ENCODE measurements around the gene NUMA1.
A peak's percentile ranks its signal among the peaks of the same experiment; 100 is the strongest.

The NUMA1 gene

DNA sequence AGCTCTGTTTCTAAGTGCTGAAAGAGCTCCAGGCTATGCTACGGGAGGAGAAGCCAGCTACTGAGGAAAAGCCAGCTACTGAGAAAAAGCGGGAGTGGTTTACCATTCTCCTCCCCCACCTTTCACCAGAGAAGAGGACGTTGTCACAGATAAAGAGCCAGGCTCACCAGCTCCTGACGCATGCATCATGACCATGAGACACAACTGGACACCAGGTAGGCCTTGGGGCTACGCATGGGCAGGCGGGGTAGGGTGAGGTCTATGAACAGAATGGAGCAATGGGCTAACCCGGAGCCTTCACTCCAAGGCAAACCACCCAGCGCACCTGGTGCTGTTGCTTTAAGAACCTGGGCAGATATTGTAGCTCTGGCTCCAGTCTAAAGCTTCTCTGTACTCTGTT, 80.5 kb downstream of the NUMA1 start:
- DNase-seq: no peak

GRCh38 chr11:71999362-71999761, 81.0 kb downstream of the NUMA1 start:
- DNase-seq: no peak

DNA sequence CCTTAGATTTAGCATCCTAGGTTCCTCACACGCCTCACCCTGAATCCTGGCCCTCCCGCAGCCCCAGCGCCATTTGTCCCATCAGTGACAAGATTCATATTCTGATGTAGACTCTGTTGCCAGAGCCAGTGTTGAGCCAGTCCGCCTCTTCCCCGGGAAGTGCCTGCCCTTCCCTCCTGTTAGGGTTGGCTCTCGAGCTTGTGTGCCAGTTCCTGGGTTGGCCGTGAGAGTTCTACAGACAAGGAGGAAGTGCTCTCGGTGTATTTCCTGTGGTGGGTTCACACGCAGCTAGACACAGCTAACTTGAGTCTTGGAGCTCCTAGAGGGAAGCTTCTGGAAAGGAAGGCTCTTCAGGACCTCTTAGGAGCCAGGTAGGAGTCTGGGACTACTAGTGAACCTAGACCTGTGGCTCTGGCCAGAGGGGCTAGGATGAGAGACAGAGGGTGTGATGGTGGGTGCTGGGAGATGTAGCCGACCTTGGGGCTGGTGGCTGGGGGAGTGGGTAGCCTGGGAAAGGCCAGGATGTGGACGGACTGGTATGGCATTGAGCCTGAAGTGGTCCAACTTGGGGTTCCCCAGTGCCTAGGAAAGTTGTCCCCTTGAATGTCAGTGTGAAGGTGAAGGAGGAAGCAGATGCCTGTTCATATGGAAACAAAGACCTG, 81.6 kb downstream of the NUMA1 start, which contains the start of gene IL18BP:
Gene IL18BP (plus strand): TSS at position 261 of the 662 bp plus-strand sequence. CDS start 1,076 bp downstream, outside the sequence.
- no peak for DNase-seq

DNA sequence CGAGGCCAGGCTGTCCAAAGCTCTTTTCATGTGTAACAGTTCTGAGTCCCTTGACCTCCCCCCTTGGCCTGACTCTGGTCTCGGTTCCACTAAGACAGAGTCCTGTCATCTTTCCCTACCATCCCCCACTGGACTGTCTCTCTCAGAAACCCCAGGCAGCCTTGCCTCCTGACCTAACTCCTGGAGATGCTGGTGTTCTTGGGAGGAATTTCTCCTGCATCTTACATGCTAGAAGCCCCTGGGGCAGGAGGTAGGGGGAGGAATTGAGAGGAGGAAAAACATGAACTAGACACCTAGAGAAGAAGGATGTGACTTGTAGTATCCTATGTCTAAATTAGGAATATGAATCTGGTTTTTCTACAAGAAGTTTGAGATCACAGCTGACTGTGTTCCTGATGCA, 82.3 kb downstream of the NUMA1 start:
- DNase-seq: no peak

DNA sequence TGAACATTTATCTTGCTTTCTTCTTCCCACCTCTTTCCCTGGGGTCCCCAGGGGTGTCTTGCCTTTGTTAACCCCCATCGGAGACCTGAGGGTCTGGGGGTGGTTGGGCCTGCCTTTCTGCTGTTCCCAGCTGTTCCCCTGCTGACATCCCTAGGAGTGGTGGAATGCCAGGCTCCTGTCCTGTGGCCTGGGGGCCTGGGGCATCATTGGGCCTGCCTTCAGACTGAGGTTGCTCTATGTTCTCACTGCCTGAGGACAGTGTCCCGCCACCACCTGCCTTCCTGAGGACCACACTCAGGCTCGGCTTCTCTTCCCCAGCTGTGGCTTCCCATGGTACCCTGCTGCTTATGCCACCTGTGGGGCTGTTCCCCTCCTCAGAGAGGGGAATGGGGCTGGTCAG, 82.7 kb downstream of the NUMA1 start:
- no peak for DNase-seq

GRCh38 chr11:71996946-71997345, 83.4 kb downstream of the NUMA1 start:
- no peak for DNase-seq

- DNase-seq: no peak
Observed at GRCh38 chr11:71996517-71996916, 83.8 kb downstream of the NUMA1 start.

DNA sequence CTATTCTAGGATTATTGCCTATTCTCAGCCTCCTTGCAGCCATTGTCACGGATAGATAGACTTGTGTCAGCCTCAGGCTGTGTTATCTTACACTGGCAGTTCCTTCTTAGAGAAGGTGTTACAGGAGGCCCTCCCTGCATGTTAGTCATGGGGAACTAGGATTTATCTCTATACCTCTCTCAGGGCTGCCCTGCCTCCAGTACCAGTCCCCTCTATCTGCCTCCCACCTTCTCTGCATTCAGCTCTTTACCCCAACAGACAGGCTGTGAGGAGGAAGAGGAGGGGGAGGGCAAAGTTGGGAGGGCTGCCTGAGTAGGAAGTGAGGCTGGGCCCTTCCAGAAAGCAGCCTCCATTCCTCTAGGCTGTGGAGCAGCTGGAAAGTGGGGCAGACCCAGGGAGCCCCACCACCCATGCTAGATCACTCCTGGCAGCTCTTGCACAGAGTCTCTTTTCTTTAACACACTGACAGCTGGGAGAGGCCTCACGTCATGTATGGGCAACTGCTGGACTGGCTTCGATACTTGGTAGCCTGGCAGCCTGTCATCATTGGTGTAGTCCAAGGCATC, 84.5 kb downstream of the NUMA1 start:
- DNase-seq: peak in 1 of 2 experiments; percentile 31

GRCh38 chr11:71994786-71995185, 85.6 kb downstream of the NUMA1 start:
- no peak for DNase-seq

DNA sequence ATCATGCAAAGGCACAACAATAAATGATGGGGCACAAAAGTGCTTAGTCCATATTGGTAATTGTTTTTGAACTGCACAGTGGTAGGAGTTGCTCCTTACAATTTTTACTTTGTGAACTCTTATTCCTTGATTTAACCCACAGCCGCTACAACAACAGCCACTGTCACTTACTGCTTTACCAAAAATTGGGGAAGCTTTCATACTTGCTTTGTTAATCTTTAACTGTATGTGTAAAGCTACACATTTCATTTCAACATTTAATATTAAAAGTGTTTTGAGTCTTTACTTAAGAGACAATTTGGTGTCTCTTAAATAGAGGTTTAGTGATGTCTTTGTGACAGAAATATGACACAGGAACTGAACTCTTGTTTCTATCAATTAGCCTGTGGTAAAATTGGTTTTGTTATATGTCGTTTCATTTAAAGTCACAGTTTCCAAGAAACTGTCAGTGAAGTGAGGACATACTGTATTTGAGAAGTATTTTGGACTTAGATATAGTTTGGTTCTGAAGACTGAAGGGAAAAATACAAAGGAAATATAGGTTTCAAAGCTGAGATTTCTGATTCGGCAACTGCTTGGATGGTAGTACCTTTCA, 88.1 kb downstream of the NUMA1 start:
- no peak for DNase-seq

DNA sequence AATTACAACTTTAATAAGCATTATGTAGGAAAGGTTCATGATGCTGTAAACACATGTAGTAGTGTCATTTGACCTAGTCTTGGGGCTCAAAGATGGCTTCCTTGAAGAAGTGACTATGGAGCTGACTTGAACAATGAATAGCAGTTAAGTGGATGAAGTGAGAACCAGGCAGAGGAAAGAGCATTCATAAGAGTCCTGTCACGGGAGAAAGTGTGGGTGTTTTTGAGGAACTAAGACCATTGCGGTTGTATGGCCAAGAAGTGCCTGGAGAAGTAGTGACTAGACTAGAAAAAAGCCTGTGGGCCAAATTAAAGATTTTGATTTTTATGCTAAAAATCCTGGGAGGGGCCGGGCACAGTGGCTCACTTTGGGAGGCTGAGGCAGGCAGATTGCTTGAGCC, 88.8 kb downstream of the NUMA1 start:
- no peak for DNase-seq

DNA sequence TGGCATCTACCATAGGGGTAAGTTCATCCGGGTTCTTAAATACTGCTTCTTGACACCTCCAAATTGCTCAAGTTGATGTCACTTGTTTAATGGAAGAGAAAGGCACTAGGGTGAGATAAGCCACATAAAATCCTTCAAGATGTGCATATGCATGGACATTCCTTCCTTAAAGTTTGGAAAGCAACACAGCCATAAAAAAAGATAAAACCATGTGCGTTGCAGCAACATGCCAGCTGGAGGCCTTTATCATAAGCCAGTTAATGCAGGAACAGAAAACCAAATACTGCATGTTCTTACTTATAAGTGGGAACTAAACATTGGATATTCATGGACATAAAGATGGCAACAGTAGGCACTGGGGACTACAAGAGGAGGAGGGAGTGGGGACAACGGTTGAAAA, 89.6 kb downstream of the NUMA1 start:
- no peak for DNase-seq

GRCh38 chr11:71988050-71988449, 92.3 kb downstream of the NUMA1 start:
- DNase-seq: peak in 1 of 2 experiments; percentile 47

DNA sequence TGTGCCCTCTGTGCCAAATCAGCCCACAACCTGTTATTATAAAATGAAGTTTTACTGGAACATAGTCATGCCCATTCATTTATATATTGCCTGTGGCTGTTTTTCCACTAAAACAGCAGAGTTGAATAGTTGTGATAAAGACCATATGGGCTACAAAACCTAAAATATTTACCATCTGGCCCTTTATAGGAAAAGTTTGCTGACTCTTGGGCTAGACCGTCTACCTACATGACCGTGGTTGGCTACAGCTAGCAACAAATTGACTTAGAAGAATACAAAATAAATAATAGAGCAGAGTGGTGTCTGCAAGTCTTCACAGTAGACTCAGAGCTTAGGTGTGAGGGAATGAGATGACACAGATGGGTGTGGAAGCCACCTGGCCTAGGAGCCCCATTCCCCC, 92.8 kb downstream of the NUMA1 start:
- no peak for DNase-seq

GRCh38 chr11:71986131-71986530, 94.2 kb downstream of the NUMA1 start:
- DNase-seq: no peak

GRCh38 chr11:71979602-71980001, 100.7 kb downstream of the NUMA1 start:
- DNase-seq: no peak

DNA sequence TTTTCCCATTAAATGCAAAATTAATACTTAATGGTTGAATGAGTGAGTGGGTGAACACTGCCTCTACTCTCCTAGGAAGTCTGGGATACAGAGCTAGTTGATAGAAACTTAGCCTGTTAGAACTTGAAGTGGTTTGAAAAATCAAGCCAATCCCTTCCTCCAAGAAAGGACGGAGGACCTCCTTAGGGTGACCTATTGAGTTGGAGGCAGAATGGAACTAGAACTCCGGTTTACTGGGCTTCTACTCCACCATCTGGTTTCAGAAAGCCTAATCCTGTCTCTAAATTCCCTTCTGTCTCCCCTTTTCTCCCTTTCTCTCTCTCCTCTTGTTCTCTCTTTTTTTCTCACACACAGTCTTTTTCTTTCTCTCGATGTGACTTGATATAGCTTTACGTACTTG, 101.2 kb downstream of the NUMA1 start:
- DNase-seq: no peak

- DNase-seq: peak; percentile 26 to 59
Observed at GRCh38 chr11:71977743-71978418, 102.5 kb downstream of the NUMA1 start.

DNA sequence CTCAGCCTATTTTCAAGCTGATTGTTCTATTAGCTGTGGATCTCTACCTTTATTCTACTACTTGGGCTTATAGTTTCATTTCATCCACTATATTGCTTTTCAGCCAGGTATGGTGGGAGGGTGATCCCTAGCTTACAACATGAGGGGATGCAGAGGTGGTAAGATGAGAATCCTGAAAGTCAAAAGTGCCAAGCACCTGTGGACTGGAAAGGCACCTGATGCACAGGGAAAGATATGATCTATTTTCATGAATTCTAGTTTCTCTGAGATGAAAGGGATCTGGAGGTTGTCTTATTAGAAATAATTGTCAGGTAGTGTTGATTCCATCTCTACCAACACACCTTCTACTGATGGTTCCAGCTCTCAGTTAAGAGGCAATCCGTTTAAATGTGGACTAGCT, 103.3 kb downstream of the NUMA1 start:
- no peak for DNase-seq

DNA sequence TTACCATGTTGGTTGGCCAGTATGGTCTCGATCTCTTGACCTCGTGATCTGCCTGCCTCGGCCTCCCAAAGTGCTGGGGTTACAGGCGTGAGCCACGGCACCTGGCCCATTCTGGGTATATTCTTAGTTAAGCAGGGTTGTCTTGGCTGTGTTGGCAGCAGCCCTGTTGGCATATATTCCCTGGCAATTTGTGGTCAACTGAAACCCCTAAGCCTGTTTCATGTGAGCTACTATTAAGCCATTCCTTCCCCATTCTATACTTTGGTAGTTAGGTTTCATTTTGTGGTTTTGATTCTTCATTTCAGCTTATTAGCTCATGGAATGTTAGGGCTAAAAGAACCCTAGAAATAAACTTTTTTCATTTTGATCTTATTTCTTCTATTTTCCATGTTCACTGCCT, 103.8 kb downstream of the NUMA1 start:
- no peak for DNase-seq

- DNase-seq: peak in 1 of 2 experiments; percentile 20
Observed at GRCh38 chr11:71971680-71972079, 108.7 kb downstream of the NUMA1 start.

GRCh38 chr11:71964641-71965040, 115.7 kb downstream of the NUMA1 start:
- no peak for DNase-seq

DNA sequence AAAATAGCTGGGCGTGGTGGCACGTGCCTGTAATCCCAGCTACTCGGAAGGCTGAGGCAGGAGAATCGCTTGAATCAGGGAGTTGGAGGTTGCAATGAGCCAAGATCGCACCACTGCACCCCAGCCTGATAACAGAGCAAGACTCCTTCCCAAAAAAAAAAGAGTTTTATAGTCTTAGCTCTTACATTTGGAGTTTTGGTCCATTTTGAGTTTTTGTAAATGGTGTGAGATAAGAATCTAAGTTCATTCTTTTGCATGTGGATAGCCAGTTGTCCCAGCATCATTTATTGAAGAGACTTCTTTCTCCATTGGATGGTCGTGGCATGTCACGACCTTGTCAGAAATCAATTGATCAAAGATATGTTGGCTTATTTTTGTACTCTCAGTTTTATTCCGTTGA, 116.9 kb downstream of the NUMA1 start:
- no peak for DNase-seq

Measured in NCI-H446 (cell line).